ENCODE data around the gene RNASEH2A. TPM values are rescaled to one million over a fixed set of nuclear protein-coding genes. Genes with fewer than 3 reads are reported as not detected.

Gene RNASEH2A
- total RNA-seq, 1 donor from 2014 or later, result 22.1 TPM

- no peaks in the 10 kb centered on the region for H3K27me3 Mint-ChIP-seq
- ChIA-PET CTCF (interaction anchor here (0.6 to 9.1 kb wide), 11 partner anchors 10 to 95 kb away, joined by 3 to 278 read pairs (median 7); partner anchors contain the start of genes JUNB and RNASEH2A), POLR2A (interaction anchor here (0.5 to 12.7 kb wide), 9 partner anchors 13 to 167 kb away, joined by 3 to 909 read pairs (median 3); partner anchors contain the start of genes JUNB, MAN2B1, TNPO2 and WDR83)
- ATAC-seq (ENCODE audit: low read depth) (peak; percentile 37), DNase-seq (peak; percentile 85)
- H3K4me3 Mint-ChIP-seq, result peak overlapping the region; percentile 83
- no peaks in the 10 kb centered on the region for H3K9me3 Mint-ChIP-seq
- no peaks in the 10 kb centered on the region for H3K36me3 Mint-ChIP-seq (ENCODE audit: low read depth)
- H3K27ac Mint-ChIP-seq, result peak overlapping the region; percentile 87
- intact Hi-C loops (cut with micrococcal nuclease), result loop anchor here (1.0 kb wide), 2 partner anchors 11 to 19 kb away; no protein-coding TSS in a partner anchor
- peak; percentile 73 for TF ChIP-seq CTCF (IDR thresholded peaks at IDR 0.05)
- peaks cover 48% of the 10 kb centered on the region for H3K4me1 Mint-ChIP-seq
Measured at GRCh38 chr19:12777217-12778016, 29.0 kb upstream of the RNASEH2A start.

- Mint-ChIP-seq H3K4me3 (peak overlapping the region; percentile 83), H3K27me3 (no peaks in the 10 kb centered on the region), H3K4me1 (peaks cover 49% of the 10 kb centered on the region), H3K36me3 (ENCODE audit: low read depth) (no peaks in the 10 kb centered on the region), H3K9me3 (no peaks in the 10 kb centered on the region), H3K27ac (peak overlapping the region; percentile 87)
- POLR2A ChIA-PET, result interaction anchor here (0.7 to 12.7 kb wide), 10 partner anchors 14 to 168 kb away, joined by 3 to 909 read pairs (median 4); partner anchors contain the start of genes JUNB, MAN2B1, THSD8 and TNPO2
- no peak for TF ChIP-seq CTCF (IDR thresholded peaks at IDR 0.05)
- CTCF ChIA-PET, result interaction anchor here (1.0 to 9.1 kb wide), 7 partner anchors 9 to 70 kb away, joined by 4 to 278 read pairs (median 13); partner anchors contain the start of genes JUNB and RNASEH2A
- DNase-seq (peak; percentile 51), ATAC-seq (ENCODE audit: low read depth) (peak; percentile 8)
- intact Hi-C loops (cut with micrococcal nuclease), result no loop called here
Measured at GRCh38 chr19:12778017-12778904, 28.1 kb upstream of the RNASEH2A start.

- no peaks in the 10 kb centered on the region for H3K27me3 Mint-ChIP-seq
- peaks cover 46% of the 10 kb centered on the region for H3K4me1 Mint-ChIP-seq
- ChIA-PET POLR2A (interaction anchor here (0.7 to 12.7 kb wide), 7 partner anchors 13 to 417 kb away, joined by 3 to 909 read pairs (median 6); partner anchors contain the start of genes JUNB, MAN2B1, THSD8 and TNPO2), CTCF (interaction anchor here (1.0 to 9.1 kb wide), 6 partner anchors 9 to 69 kb away, joined by 4 to 278 read pairs (median 16); partner anchors contain the start of genes JUNB and RNASEH2A)
- peak overlapping the region; percentile 87 for H3K27ac Mint-ChIP-seq
- DNase-seq (no peak), ATAC-seq (ENCODE audit: low read depth) (no peak)
- no peak for TF ChIP-seq CTCF (IDR thresholded peaks at IDR 0.05)
- intact Hi-C loops (cut with micrococcal nuclease), result no loop called here
- H3K9me3 Mint-ChIP-seq, result no peaks in the 10 kb centered on the region
- H3K36me3 Mint-ChIP-seq (ENCODE audit: low read depth), result no peaks in the 10 kb centered on the region
- H3K4me3 Mint-ChIP-seq, result peak overlapping the region; percentile 83
Measured at GRCh38 chr19:12778905-12779161, 27.6 kb upstream of the RNASEH2A start.

GRCh38 chr19:12779162-12779993, 27.0 kb upstream of the RNASEH2A start:
- ChIA-PET CTCF (interaction anchor here (1.7 to 9.1 kb wide), 4 partner anchors 8 to 17 kb away, joined by 4 to 278 read pairs (median 30); partner anchors contain the start of gene JUNB), POLR2A (interaction anchor here (0.7 to 12.7 kb wide), 4 partner anchors 13 to 416 kb away, joined by 3 to 909 read pairs (median 6); partner anchors contain the start of genes JUNB, THSD8 and TRIR)
- no peaks in the 10 kb centered on the region for H3K27me3 Mint-ChIP-seq
- H3K4me3 Mint-ChIP-seq, result peak overlapping the region; percentile 61
- intact Hi-C loops (cut with micrococcal nuclease), result no loop called here
- peak overlapping the region; percentile 87 for H3K27ac Mint-ChIP-seq
- no peaks in the 10 kb centered on the region for H3K36me3 Mint-ChIP-seq (ENCODE audit: low read depth)
- no peaks in the 10 kb centered on the region for H3K9me3 Mint-ChIP-seq
- no peak for DNase-seq
- H3K4me1 Mint-ChIP-seq, result peaks cover 46% of the 10 kb centered on the region
- no peak for TF ChIP-seq CTCF (IDR thresholded peaks at IDR 0.05)
- ATAC-seq (ENCODE audit: low read depth), result no peak
